Measurements from ENCODE around the gene TIMM23B.
"Not testable (repeated sequence)": the region's sequence is repeated elsewhere in the genome, so short reads cannot be mapped to it uniquely, and the experiment has no call there.

- TF ChIP-seq CTCF (IDR thresholded peaks at IDR 0.05); ZFX (IDR thresholded peaks at IDR 0.05; ENCODE audit: borderline replicate concordance): not testable (repeated sequence)
These were observed 10.2 kb downstream of the TIMM23B start for GRCh38 chr10:49952006-49952405.
